ENCODE data around the gene FTCD. TPM values are rescaled to one million over a fixed set of nuclear protein-coding genes. Genes with fewer than 3 reads are reported as not detected.

Gene FTCD
- total and polyA plus RNA-seq, 9 of the 15 experiments (the other 6 are each of a cell fraction or from before 2014, with no cell fraction given), result 0.11 to 1.6 (median 0.67) TPM; not detected in 5

DNA sequence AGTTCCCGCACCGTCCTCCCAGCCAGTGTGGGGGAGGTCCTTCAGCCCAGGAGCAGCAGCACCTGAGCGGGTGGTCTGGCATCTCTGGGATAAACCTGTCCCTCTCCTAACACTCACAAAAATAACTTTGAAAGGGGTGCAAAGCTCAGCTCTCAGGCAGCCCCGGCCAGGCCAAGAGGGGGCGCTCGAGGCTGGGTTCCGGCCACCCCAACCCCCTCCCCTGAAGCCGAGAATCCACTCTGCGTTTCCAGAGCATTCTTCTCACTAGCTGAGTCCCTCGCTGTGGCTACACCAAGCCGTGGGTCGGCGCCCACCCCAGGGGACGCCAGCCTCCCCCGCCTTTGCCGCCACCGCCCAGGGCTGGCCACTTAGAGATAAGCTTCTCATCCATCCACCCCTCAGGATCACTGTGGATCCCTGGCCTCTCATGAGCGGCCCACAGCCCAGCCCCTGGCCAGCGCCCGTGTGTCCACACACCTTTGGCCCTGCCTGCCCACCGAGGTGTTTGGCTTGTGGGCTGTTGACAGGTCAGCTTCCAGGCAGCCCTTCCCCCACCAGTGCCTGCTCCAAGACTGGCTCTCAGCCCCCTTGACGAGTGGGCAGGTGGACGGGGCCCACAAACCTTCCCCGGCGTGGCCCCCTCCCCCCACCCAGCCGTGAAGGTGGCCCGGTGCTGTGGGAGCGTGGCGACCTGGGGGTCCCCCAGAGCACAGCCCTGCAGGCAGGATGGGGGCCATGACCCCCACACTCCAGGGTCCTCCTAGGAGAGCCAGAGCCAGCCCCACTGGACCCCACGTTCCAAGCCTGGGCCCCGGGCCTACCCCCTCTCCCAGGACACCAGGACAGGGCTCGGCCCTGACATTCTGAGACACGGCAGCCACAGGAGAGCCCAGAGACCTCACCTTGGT is 1.9 kb downstream of the FTCD start (continued):
- TF ChIP-seq ETV5 (CRISPR knock-in tag; IDR thresholded peaks at IDR 0.05; ENCODE audit: low read depth), result peak; percentile 87
- no peak for TF ChIP-seq ZNF561 (CRISPR knock-in tag; conservative IDR thresholded peaks at IDR 0.05)
- TF ChIP-seq BHLHE40 (IDR thresholded peaks at IDR 0.05; ENCODE audit: low read length), result peak; percentile 34
- peak; percentile 63; the same call in 1 of the 2 replicates for TF ChIP-seq EP300 (IDR thresholded peaks at IDR 0.05; ENCODE audit: low read length)
- TF ChIP-seq ZNF282 (CRISPR knock-in tag; IDR thresholded peaks at IDR 0.05), result no peak
- TF ChIP-seq, protein P1, sequence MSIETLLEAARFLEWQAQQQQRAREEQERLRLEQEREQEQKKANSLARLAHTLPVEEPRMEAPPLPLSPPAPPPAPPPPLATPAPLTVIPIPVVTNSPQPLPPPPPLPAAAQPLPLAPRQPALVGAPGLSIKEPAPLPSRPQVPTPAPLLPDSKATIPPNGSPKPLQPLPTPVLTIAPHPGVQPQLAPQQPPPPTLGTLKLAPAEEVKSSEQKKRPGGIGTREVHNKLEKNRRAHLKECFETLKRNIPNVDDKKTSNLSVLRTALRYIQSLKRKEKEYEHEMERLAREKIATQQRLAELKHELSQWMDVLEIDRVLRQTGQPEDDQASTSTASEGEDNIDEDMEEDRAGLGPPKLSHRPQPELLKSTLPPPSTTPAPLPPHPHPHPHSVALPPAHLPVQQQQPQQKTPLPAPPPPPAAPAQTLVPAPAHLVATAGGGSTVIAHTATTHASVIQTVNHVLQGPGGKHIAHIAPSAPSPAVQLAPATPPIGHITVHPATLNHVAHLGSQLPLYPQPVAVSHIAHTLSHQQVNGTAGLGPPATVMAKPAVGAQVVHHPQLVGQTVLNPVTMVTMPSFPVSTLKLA (conservative IDR thresholded peaks at IDR 0.05), result peak in 1 of 2 experiments; percentile 70; a peak in 2 of 4 replicates
- TF ChIP-seq GABPB1 (CRISPR knock-in tag; IDR thresholded peaks at IDR 0.05), result peak; percentile 64
- TF ChIP-seq, protein P2, sequence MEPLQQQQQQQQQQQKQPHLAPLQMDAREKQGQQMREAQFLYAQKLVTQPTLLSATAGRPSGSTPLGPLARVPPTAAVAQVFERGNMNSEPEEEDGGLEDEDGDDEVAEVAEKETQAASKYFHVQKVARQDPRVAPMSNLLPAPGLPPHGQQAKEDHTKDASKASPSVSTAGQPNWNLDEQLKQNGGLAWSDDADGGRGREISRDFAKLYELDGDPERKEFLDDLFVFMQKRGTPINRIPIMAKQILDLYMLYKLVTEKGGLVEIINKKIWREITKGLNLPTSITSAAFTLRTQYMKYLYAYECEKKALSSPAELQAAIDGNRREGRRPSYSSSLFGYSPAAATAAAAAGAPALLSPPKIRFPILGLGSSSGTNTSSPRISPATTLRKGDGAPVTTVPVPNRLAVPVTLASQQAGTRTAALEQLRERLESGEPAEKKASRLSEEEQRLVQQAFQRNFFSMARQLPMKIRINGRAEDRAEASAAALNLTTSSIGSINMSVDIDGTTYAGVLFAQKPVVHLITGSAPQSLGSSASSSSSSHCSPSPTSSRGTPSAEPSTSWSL (CRISPR knock-in tag; IDR thresholded peaks at IDR 0.05; ENCODE audit: borderline replicate concordance), result no peak
